SJCRH30 (cell line): Measurements from ENCODE around the gene HHAT. TPM values are rescaled to one million over a fixed set of nuclear protein-coding genes. Genes with fewer than 3 reads are reported as not detected.

Experiments
- DNase-seq, 2 experiments: peaks; one replicate each; pipeline ENCODE4 v3.0.0-alpha.2; 2015 to 2020
- H3K27ac ChIP-seq: fragments of 250-450 bp; sonication (Bioruptor Pico); 2 replicates; pipeline ENCODE4 v1.5.1; 2020; ENCODE audit warnings: mild to moderate bottlenecking, moderate library complexity
- H3K27me3 ChIP-seq: fragments of 250-450 bp; sonication (Bioruptor Pico); 2 replicates; pipeline ENCODE4 v1.5.1; 2020; ENCODE audit warnings: mild to moderate bottlenecking, moderate library complexity
- H3K36me3 ChIP-seq: fragments of 250-450 bp; sonication (Bioruptor Pico); 2 replicates; pipeline ENCODE4 v1.5.1; 2020; ENCODE audit warnings: mild to moderate bottlenecking, moderate library complexity
- H3K4me1 ChIP-seq: fragments of 250-450 bp; sonication (Bioruptor Pico); 2 replicates; pipeline ENCODE4 v1.5.1; 2020; ENCODE audit warnings: mild to moderate bottlenecking, moderate library complexity
- H3K4me3 ChIP-seq: fragments of 250-450 bp; sonication (Bioruptor Pico); 2 replicates; pipeline ENCODE4 v1.5.1; 2020; ENCODE audit warnings: mild to moderate bottlenecking, moderate library complexity
- H3K9me3 ChIP-seq: fragments of 250-450 bp; sonication (Bioruptor Pico); replicated peaks from 2 replicates; pipeline ENCODE4 v1.5.1; 2020; ENCODE audit warnings: mild to moderate bottlenecking, moderate library complexity
- total RNA-seq: library from RNA; depleted of rRNA; stranded (reverse); fragments of >200 nt; shearing (Covaris generic); gene quantifications from 2 replicates; pipeline ENCODE4 v1.2.3, GENCODE V29; 2014

The HHAT gene
- total RNA-seq, 1 experiment from 2014 or later = 5.1 TPM

DNA sequence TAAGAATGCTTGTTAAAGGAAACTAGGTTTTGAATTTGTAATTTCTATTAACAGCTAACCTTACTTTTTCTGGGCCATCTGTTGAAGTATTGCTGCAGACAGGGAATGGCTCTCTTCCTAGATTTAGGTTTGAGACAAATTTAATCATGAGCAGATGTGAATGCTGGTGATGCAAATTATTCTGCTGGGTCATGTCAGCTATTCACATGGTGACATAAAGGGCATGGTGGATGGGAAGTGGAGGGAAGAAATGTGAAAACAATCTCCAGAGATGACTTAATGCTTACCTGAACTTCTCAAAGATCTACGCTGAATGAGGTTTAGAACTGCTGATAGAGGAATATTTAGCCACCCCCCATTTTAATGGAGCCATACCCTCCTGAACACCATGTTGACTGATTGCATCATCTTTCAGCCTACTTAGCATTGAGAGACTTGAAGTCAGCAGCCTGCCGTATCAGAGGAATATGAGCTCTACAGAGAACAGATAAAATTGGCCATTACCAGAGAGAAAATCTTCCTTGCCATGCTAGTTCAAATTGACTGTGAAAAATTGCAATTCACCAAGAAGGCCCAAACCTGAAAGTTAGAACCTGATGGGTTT, 138.8 kb downstream of the HHAT start:
- Histone ChIP-seq H3K36me3 (no peaks in the 10 kb centered on the region), H3K4me3 (no peak overlapping the region), H3K9me3 (no peaks in the 10 kb centered on the region), H3K27me3 (no peaks in the 10 kb centered on the region), H3K4me1 (no peaks in the 10 kb centered on the region), H3K27ac (no peak overlapping the region)
- no peak for DNase-seq

DNA sequence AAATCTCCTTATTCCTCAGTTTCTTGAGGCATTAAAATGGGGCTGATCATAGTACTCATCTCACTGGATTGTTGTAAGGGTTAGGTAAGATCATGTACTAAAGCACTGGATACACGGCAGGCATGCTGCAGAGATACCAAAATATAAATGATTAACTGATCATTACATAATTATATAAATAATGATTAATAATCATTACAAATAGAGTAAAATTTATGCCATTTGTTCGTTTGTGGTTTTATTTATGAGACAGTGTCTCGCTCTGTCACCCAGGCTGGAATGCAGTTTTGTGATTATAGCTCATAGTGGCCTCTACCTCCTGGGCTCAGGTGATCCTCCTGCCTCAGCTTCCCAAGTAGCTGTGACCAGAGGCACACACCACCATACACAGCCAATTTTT, 140.7 kb downstream of the HHAT start:
- Histone ChIP-seq H3K4me3 (no peak overlapping the region), H3K27me3 (no peaks in the 10 kb centered on the region), H3K27ac (no peak overlapping the region), H3K4me1 (no peaks in the 10 kb centered on the region), H3K36me3 (no peaks in the 10 kb centered on the region), H3K9me3 (no peaks in the 10 kb centered on the region)
- DNase-seq = no peak

DNA sequence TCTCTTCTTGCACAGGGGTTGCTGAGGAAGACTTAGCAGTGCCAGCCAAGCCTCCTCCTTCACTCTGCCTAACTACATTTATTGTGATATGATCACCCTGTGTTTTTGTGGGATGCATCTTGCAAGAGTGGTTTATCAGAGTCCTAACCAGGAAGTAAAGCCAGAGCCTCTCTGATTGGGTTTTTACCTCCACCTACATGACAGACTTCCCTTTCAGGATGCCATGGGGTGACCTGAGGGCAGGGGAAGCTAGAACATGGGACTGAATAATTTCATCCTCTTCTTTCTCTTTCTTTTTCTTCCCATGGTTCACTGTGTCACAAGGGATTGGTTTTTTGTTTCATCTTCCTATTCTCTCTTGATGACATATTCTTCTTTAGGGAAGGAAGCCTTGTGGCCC, 146.6 kb downstream of the HHAT start:
- H3K27me3 ChIP-seq = no peaks in the 10 kb centered on the region
- no peak overlapping the region for H3K27ac ChIP-seq
- no peaks in the 10 kb centered on the region for H3K9me3 ChIP-seq
- H3K36me3 ChIP-seq = no peaks in the 10 kb centered on the region
- H3K4me1 ChIP-seq = no peaks in the 10 kb centered on the region
- no peak for DNase-seq
- H3K4me3 ChIP-seq = no peak overlapping the region

DNA sequence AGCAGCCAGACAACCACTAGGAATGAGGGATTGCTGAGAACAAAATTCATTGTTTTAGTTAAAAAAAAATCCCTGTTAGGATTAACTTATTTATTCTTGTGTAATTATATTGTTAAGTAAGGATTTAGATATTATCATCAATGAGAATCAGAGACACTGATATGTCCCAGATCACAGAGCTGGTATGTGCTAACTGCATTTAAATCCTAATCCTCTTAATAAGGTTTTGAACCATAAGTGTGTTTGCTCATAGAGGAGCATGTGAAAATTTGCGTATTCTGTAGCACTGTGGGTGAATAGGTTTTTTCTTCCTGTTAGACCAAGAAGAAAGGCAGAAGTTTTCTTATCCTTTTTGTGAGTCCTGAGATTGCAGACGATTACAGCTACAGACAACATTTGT, 147.1 kb downstream of the HHAT start:
- no peak overlapping the region for H3K27ac ChIP-seq
- DNase-seq = no peak
- no peak overlapping the region for H3K4me3 ChIP-seq
- no peaks in the 10 kb centered on the region for H3K36me3 ChIP-seq
- no peaks in the 10 kb centered on the region for H3K4me1 ChIP-seq
- no peaks in the 10 kb centered on the region for H3K9me3 ChIP-seq
- no peaks in the 10 kb centered on the region for H3K27me3 ChIP-seq

GRCh38 chr1:210476730-210477129, 148.0 kb downstream of the HHAT start:
- no peaks in the 10 kb centered on the region for H3K4me1 ChIP-seq
- no peak overlapping the region for H3K27ac ChIP-seq
- H3K4me3 ChIP-seq = no peak overlapping the region
- no peaks in the 10 kb centered on the region for H3K36me3 ChIP-seq
- no peaks in the 10 kb centered on the region for H3K9me3 ChIP-seq
- no peak for DNase-seq
- no peaks in the 10 kb centered on the region for H3K27me3 ChIP-seq

GRCh38 chr1:210477328-210477924, 148.7 kb downstream of the HHAT start:
- Histone ChIP-seq H3K27me3 (no peaks in the 10 kb centered on the region), H3K9me3 (no peaks in the 10 kb centered on the region), H3K36me3 (no peaks in the 10 kb centered on the region), H3K4me1 (no peaks in the 10 kb centered on the region), H3K27ac (no peak overlapping the region), H3K4me3 (no peak overlapping the region)
- DNase-seq = no peak

DNA sequence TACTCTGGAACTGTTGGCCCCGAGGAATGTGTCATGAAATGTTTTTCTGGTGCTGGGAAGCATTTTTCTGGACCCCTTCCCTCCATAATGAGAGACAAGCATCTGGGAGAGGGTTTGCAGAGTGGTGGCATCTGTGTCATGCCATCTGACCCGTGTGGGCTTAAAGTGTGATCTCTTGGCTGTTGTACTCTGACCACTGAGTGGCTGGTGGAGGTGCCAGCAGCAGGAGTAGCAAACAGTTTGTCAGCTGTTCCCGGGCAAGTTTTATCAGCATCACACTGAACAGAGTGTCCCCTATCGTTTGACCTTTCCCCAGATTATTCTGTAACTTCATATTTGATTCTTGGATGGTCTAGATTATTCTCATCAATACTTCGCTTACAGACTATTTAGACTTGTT, 150.1 kb downstream of the HHAT start:
- H3K27ac ChIP-seq = no peak overlapping the region
- no peak overlapping the region for H3K4me3 ChIP-seq
- no peaks in the 10 kb centered on the region for H3K4me1 ChIP-seq
- H3K27me3 ChIP-seq = no peaks in the 10 kb centered on the region
- no peaks in the 10 kb centered on the region for H3K9me3 ChIP-seq
- H3K36me3 ChIP-seq = no peaks in the 10 kb centered on the region
- no peak for DNase-seq

DNA sequence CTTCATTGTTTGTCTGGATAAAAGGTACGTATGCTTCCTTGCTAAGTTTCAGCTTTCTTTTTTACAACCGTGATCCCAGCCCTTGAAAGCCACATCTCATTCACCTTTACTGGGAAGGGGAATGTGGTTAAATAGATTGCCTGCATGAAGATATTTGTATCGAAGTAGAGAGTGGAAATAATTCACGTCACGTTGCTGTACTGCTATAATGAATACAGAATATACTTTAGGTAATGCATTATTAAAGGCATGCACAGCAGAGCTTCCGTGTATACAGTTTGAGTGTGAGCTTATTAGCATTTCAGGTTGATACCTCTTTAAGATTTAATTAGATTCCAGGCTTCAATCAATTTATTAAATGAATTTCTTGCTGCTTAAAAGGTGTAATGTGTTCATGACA, 153.8 kb downstream of the HHAT start:
- Histone ChIP-seq H3K36me3 (no peaks in the 10 kb centered on the region), H3K9me3 (no peaks in the 10 kb centered on the region), H3K27me3 (no peaks in the 10 kb centered on the region)

GRCh38 chr1:210482945-210483617, 154.4 kb downstream of the HHAT start:
- Histone ChIP-seq H3K27ac (no peak overlapping the region), H3K9me3 (no peaks in the 10 kb centered on the region), H3K4me1 (no peaks in the 10 kb centered on the region), H3K4me3 (no peak overlapping the region), H3K36me3 (no peaks in the 10 kb centered on the region), H3K27me3 (no peaks in the 10 kb centered on the region)
- DNase-seq = no peak

More for the DNA sequence above, 153.8 kb downstream of the HHAT start:
- no peak overlapping the region for H3K4me3 ChIP-seq
- no peak overlapping the region for H3K27ac ChIP-seq
- H3K4me1 ChIP-seq = no peaks in the 10 kb centered on the region
- DNase-seq = no peak

DNA sequence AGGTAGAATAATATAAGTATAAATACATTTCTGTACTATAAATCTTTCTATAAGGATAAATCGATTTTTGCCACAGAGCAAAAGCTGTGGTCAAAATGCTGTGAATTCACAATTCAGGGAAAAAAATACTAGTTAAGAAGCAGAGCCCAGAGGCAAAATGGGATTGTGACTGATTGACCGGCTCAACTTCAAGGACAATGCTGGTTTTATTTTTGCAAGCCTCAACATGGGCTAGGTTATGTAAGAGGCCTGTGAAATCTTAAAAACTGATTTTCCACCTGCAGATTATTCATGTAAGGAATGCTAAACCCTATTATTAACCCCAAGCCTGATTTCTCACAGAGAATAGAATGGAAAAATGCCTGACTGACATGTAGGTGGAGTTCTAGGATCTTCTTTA, 155.1 kb downstream of the HHAT start:
- Histone ChIP-seq H3K4me3 (no peak overlapping the region), H3K27ac (no peak overlapping the region), H3K4me1 (no peaks in the 10 kb centered on the region), H3K9me3 (no peaks in the 10 kb centered on the region), H3K36me3 (no peaks in the 10 kb centered on the region), H3K27me3 (no peaks in the 10 kb centered on the region)
- no peak for DNase-seq

DNA sequence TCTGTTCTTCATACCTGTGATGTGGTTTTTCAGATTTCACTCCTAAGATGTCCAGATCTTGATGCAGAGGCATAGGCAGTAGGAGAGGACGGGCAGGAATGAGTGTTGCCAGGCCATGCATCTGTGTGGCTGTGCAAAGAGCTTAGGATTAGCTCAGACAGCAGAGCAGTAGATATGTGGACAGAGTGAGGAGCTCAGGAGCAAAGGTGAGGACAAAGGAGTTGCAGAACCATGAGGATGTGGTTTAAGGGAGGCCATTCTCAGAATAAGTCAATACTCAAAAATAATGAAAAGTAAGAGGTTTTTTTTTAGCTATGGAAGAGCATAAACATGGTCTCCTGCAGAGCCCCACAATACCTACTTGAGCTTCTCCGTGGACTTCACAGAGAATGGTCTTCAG, 158.3 kb downstream of the HHAT start:
- H3K9me3 ChIP-seq = no peaks in the 10 kb centered on the region
- no peaks in the 10 kb centered on the region for H3K4me1 ChIP-seq
- no peak overlapping the region for H3K4me3 ChIP-seq
- no peak overlapping the region for H3K27ac ChIP-seq
- no peak for DNase-seq
- H3K27me3 ChIP-seq = no peaks in the 10 kb centered on the region
- H3K36me3 ChIP-seq = no peaks in the 10 kb centered on the region

DNA sequence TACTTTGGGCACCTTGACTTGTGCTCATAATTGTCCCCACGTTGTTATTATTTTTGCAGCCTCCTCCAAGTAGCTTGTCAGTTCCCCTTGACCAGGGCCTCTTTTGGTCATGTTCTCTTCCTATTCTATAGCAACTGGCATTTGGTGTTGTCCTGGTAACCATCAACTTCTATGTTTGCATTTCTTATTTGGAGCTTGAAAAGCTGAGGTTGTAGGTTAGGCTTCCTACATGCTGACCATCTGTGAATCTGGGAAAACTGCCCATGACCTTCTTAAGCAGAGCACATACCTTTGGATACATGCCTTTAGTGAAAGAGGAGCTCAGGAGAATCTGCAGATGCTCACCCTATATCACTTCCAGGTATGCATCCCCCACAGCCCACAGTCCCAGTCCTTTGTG, 160.8 kb downstream of the HHAT start:
- Histone ChIP-seq H3K36me3 (no peaks in the 10 kb centered on the region), H3K27me3 (no peaks in the 10 kb centered on the region), H3K4me3 (no peak overlapping the region), H3K9me3 (no peaks in the 10 kb centered on the region; the same call in 1 of the 2 replicates), H3K27ac (no peak overlapping the region), H3K4me1 (no peaks in the 10 kb centered on the region)
- no peak for DNase-seq

DNA sequence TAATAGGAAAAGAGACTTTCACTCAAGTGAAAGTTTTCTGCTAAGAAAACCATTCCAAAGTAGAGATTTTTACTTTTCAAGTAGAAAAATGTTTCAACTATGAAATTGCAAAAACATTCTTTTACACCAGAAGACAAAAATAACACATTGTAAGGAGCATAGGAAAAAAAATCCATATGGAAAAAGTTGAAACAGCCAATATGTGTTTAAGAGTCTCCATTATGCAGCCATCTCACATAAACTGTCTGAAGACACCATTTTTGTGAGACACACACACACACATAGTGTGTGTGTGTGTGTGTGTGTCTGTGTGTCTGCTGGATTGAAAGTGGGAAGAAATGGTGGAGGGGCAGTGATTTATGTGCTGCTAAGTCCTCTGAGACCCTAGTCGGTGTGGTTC, 162.1 kb downstream of the HHAT start:
- no peaks in the 10 kb centered on the region; the same call in 1 of the 2 replicates for H3K9me3 ChIP-seq
- H3K4me3 ChIP-seq = no peak overlapping the region
- no peak for DNase-seq
- H3K27ac ChIP-seq = no peak overlapping the region
- H3K4me1 ChIP-seq = no peaks in the 10 kb centered on the region
- H3K27me3 ChIP-seq = no peaks in the 10 kb centered on the region
- no peaks in the 10 kb centered on the region for H3K36me3 ChIP-seq

GRCh38 chr1:210496063-210496462, 167.4 kb downstream of the HHAT start:
- Histone ChIP-seq H3K9me3 (no peaks in the 10 kb centered on the region; the same call in 1 of the 2 replicates), H3K4me1 (peaks cover 10% of the 10 kb centered on the region; the same call in 1 of the 2 replicates), H3K4me3 (no peak overlapping the region), H3K36me3 (no peaks in the 10 kb centered on the region), H3K27me3 (no peaks in the 10 kb centered on the region), H3K27ac (peak overlapping the region; percentile 29)
- DNase-seq = peak; percentile 60 to 68

DNA sequence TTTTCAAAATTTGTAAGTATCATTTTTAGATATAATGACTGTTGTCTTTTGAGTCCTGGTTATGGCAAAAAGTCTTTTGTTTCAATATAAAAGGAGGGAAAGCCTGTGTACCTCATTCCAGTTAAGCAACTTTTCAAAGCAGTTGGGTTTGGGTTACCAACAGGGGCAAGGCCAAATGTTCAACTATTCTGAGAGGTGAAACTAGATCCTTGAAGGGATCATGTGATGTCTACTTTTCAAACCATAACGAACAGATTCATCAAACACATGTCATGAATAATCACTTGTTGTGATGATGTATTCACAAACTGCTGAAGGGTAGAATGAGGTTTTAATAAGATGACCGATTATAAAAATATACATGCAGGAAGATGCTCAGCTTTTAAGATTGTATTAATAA, 171.3 kb downstream of the HHAT start:
- Histone ChIP-seq H3K27me3 (no peaks in the 10 kb centered on the region), H3K4me3 (no peak overlapping the region), H3K27ac (no peak overlapping the region), H3K9me3 (no peaks in the 10 kb centered on the region; the same call in 1 of the 2 replicates), H3K36me3 (no peaks in the 10 kb centered on the region), H3K4me1 (peaks cover 16% of the 10 kb centered on the region)
- DNase-seq = peak in 1 of 2 experiments; percentile 37
